Measurements from ENCODE around the gene HACD3. TPM values are rescaled to one million over a fixed set of nuclear protein-coding genes. Genes with fewer than 3 reads are reported as not detected.

HACD3 gene
- polyA plus RNA-seq, 1 donor (not counting 4 experiments of a cell fraction or from before 2014, with no cell fraction given), result 78.8 TPM

GRCh38 chr15:65610871-65611718 lies 80.8 kb downstream of the HACD3 start, which contains the start of gene INTS14:
INTS14 (minus strand) TSS chr15:65611131; CDS start chr15:65607380, 3,751 bp downstream.
- H3K4me3 ChIP-seq (ENCODE audit: control insufficient read depth in 2 of 3, extremely low read depth in 1 of 3, insufficient read depth in 2 of 3, low read depth in 1 of 3, low read length in 3 of 3), result peak within 1 kb of the TSS; percentile 73 to 89 (median 75)
- peak within 1 kb of the TSS; percentile 80 for H3K4me2 ChIP-seq (ENCODE audit: control insufficient read depth, extremely low read depth, insufficient read depth, low read depth, low read length)
- DNase-seq (ENCODE audit: low read depth, low spot score), result peak; percentile 40
- peak within 1 kb of the TSS; percentile 97 for H2AFZ ChIP-seq (ENCODE audit: control insufficient read depth, low read length)
- no peaks in the 10 kb centered on the region for H3K27me3 ChIP-seq (ENCODE audit: control insufficient read depth, extremely low read depth, insufficient read depth, low read length)
- dilution Hi-C loops (cut with MboI; ENCODE audit: extremely low pct_ligation_motif_present, low sequenced_read_pairs), result no loop called here
- H3K27ac ChIP-seq (ENCODE audit: control insufficient read depth, insufficient read depth, low read length), result peak within 1 kb of the TSS; percentile 95
- H3K36me3 ChIP-seq (ENCODE audit: control insufficient read depth in 2 of 2, extremely low read depth in 1 of 2, insufficient read depth in 2 of 2, low read length in 2 of 2), result no peaks in the 10 kb centered on the region
- TF ChIP-seq EZH2 (IDR thresholded peaks at IDR 0.05; ENCODE audit: low read length) (no peak), CTCF (optimal IDR thresholded peaks at IDR 0.05 in 1 of 3, IDR thresholded peaks at IDR 0.05 in 1 of 3, conservative IDR thresholded peaks at IDR 0.05 in 1 of 3; ENCODE audit: extremely low read depth in 1 of 3, insufficient read depth in 2 of 3, low read length in 3 of 3) (peak; percentile 46 to 75 (median 54))
- peaks cover 19% of the 10 kb centered on the region for H3K4me1 ChIP-seq (ENCODE audit: control insufficient read depth, extremely low read depth, insufficient read depth, low read length)
- no peaks in the 10 kb centered on the region for H3K9me1 ChIP-seq (ENCODE audit: control insufficient read depth, extremely low read depth, insufficient read depth, low read length)
- H3K9ac ChIP-seq (ENCODE audit: control insufficient read depth, extremely low read depth, insufficient read depth, low read length), result peak within 1 kb of the TSS; percentile 97
- peak; percentile 60 for FAIRE-seq
- H3K9me3 ChIP-seq (ENCODE audit: control insufficient read depth, low read depth, low read length), result no peaks in the 10 kb centered on the region
- peaks cover 33% of the 10 kb centered on the region for H3K79me2 ChIP-seq (ENCODE audit: control insufficient read depth, insufficient read depth, low read length)
- H4K20me1 ChIP-seq (ENCODE audit: control insufficient read depth, extremely low read depth, insufficient read depth, low read length), result no peaks in the 10 kb centered on the region

- H3K4me3 ChIP-seq (ENCODE audit: control insufficient read depth in 2 of 3, extremely low read depth in 1 of 3, insufficient read depth in 2 of 3, low read depth in 1 of 3, low read length in 3 of 3), result peak overlapping the region; percentile 73 to 89 (median 75)
- DNase-seq (ENCODE audit: low read depth, low spot score) (no peak), FAIRE-seq (no peak)
- H3K36me3 ChIP-seq (ENCODE audit: control insufficient read depth in 2 of 2, extremely low read depth in 1 of 2, insufficient read depth in 2 of 2, low read length in 2 of 2), result no peaks in the 10 kb centered on the region
- no peaks in the 10 kb centered on the region for H3K9me3 ChIP-seq (ENCODE audit: control insufficient read depth, low read depth, low read length)
- H2AFZ ChIP-seq (ENCODE audit: control insufficient read depth, low read length), result peak overlapping the region; percentile 97
- no peaks in the 10 kb centered on the region for H3K9me1 ChIP-seq (ENCODE audit: control insufficient read depth, extremely low read depth, insufficient read depth, low read length)
- H3K27ac ChIP-seq (ENCODE audit: control insufficient read depth, insufficient read depth, low read length), result peak overlapping the region; percentile 95
- dilution Hi-C loops (cut with MboI; ENCODE audit: extremely low pct_ligation_motif_present, low sequenced_read_pairs), result no loop called here
- no peaks in the 10 kb centered on the region for H4K20me1 ChIP-seq (ENCODE audit: control insufficient read depth, extremely low read depth, insufficient read depth, low read length)
- H3K4me1 ChIP-seq (ENCODE audit: control insufficient read depth, extremely low read depth, insufficient read depth, low read length), result peaks cover 19% of the 10 kb centered on the region
- peaks cover 28% of the 10 kb centered on the region for H3K79me2 ChIP-seq (ENCODE audit: control insufficient read depth, insufficient read depth, low read length)
- H3K4me2 ChIP-seq (ENCODE audit: control insufficient read depth, extremely low read depth, insufficient read depth, low read depth, low read length), result peak overlapping the region; percentile 67
- peak overlapping the region; percentile 97 for H3K9ac ChIP-seq (ENCODE audit: control insufficient read depth, extremely low read depth, insufficient read depth, low read length)
- TF ChIP-seq CTCF (optimal IDR thresholded peaks at IDR 0.05 in 1 of 3, IDR thresholded peaks at IDR 0.05 in 1 of 3, conservative IDR thresholded peaks at IDR 0.05 in 1 of 3; ENCODE audit: extremely low read depth in 1 of 3, insufficient read depth in 2 of 3, low read length in 3 of 3) (no peak), EZH2 (IDR thresholded peaks at IDR 0.05; ENCODE audit: low read length) (no peak)
- H3K27me3 ChIP-seq (ENCODE audit: control insufficient read depth, extremely low read depth, insufficient read depth, low read length), result no peaks in the 10 kb centered on the region
These were observed 81.8 kb downstream of the HACD3 start for GRCh38 chr15:65611888-65612615.

Data from keratinocyte (primary cell).